SU-DHL-6 (cell line): ENCODE results near the gene DSC2.

Experiments
- CTCF ChIP-seq: fragments of 200-600 bp; sonication (generic); IDR thresholded peaks from one replicate; pipeline ENCODE4 v1.5.1; 2017; ENCODE audit warnings: antibody characterized with exemption, mild to moderate bottlenecking, low read length, moderate library complexity; ENCODE audit not compliant: insufficient read depth, poor library complexity, severe bottlenecking
- EZH2phosphoT487 ChIP-seq: fragments of 200-600 bp; sonication (generic), shearing (Covaris generic); conservative IDR thresholded peaks from 2 replicates; pipeline ENCODE4 v1.6.1; 2018; ENCODE audit warnings: mild to moderate bottlenecking, antibody characterized with exemption, low read length, moderate library complexity, mixed read lengths

- TF ChIP-seq CTCF = no peak
- no peak for TF ChIP-seq EZH2phosphoT487
Observed at GRCh38 chr18:31148600-31148999, 46.4 kb upstream of the DSC2 start.
